Heart right ventricle (tissue), 16 donors: Measurements from ENCODE around the gene PCCB. TPM values are rescaled to one million over a fixed set of nuclear protein-coding genes. Genes with fewer than 3 reads are reported as not detected.

ENCODE experiments used
- ATAC-seq, 8 donors: fragments of 200-7000 bp; cut with Tn5 transposase; one replicate each; pipeline ENCODE4 v1.9.1; 2020; ENCODE audit warnings: mild to moderate bottlenecking in 8 of 8, moderate library complexity in 8 of 8, moderate number of reproducible peaks in 1 of 8
- DNase-seq, 2 donors: peaks; one replicate each; pipeline ENCODE4 v3.0.0-alpha.2; 2020
- H3K27ac ChIP-seq, 10 donors: fragments of 200-600 bp; sonication (generic) in 2 of 10; one replicate each; pipeline versions ENCODE4 v1.5.0 to v1.8.0; 2020 to 2022; ENCODE audit warnings: mild to moderate bottlenecking in 3 of 10
- H3K27me3 ChIP-seq, 7 donors: fragments of 200-600 bp; one replicate each; pipeline ENCODE4 v1.8.0; 2021 to 2022; ENCODE audit warnings: mild to moderate bottlenecking in 2 of 7
- H3K36me3 ChIP-seq, 9 donors: fragments of 200-600 bp; sonication (generic) in 1 of 9; one replicate each; pipeline versions ENCODE4 v1.5.0 to v1.8.0; 2020 to 2022; ENCODE audit warnings: mild to moderate bottlenecking in 2 of 9
- H3K4me1 ChIP-seq, 9 donors: fragments of 200-600 bp; sonication (generic) in 1 of 9; one replicate each; pipeline versions ENCODE4 v1.5.0 to v1.8.0; 2020 to 2022; ENCODE audit warnings: mild to moderate bottlenecking in 4 of 9
- H3K4me3 ChIP-seq, 10 donors: fragments of 200-600 bp; sonication (generic) in 2 of 10; one replicate each; pipeline versions ENCODE4 v1.5.0 to v1.8.0; 2020 to 2022; ENCODE audit warnings: mild to moderate bottlenecking in 7 of 10, moderate library complexity in 2 of 10
- H3K9me3 ChIP-seq, 11 donors: fragments of 200-600 bp in 10 of 11; sonication (generic) in 2 of 11; one replicate each; pipeline versions ENCODE4 v1.5.0 to v1.8.0; 2013 to 2022; ENCODE audit warnings: mild to moderate bottlenecking in 2 of 11, control low read depth in 1 of 11, moderate library complexity in 1 of 11
- CTCF ChIP-seq, 9 donors: fragments of 200-600 bp; sonication (generic) in 2 of 9; IDR thresholded peaks; one replicate each; pipeline versions ENCODE4 v1.5.0 to v1.8.0; 2021 to 2022; ENCODE audit warnings: antibody characterized with exemption in 9 of 9, mild to moderate bottlenecking in 5 of 9, moderate library complexity in 1 of 9
- WGBS, 2 donors: extraction: QIAGEN DNeasy Blood & Tissue Kit; methylation state at CpG; one replicate each; pipeline ENCODE4 v1.1.7; 2013; ENCODE audit warnings: inconsistent platforms in 1 of 2; 5-methylcytosine and 5-hydroxymethylcytosine counted together
- intact Hi-C, 10 donors: fragments of 100-400 bp; cut with DNase I; formaldehyde crosslinking; loops; one replicate each; pipeline versions ENCODE4 v1.11.1 to v1.14.2; 2022
- polyA plus RNA-seq, 2 donors: library from polyadenylated mRNA; stranded (reverse); fragments of 200-250 nt; gene quantifications; one replicate each; pipeline ENCODE4 v1.2.3, GENCODE V29; 2013
- total RNA-seq, 10 donors: library from RNA; stranded (reverse); fragmentation: NEBNext Ultra II Directional in 3 of 10; extraction: Animal tissue kit (Norgen Biotek cat#: 25700) in 3 of 10; gene quantifications; one replicate each; pipeline versions ENCODE4 v1.2.1 to v1.2.4, GENCODE V29; 2021 to 2023
- donor health status: Arrhythmogenic right ventricular cardiomyopathy.
- donor health status: ischemic (EF 13 %, LVEDD 7.1; RV severe dilation, severe dysfunction).
- donor health status: healthy with polysubstance abuse.
- donor health status: DM: no; HTN: yes; CAD: no.
- donor health status: DM: no; HTN: no; CAD: no.
- donor health status: ischemic (EF 25% LVEDD 6.9; RV normal size, moderate dysfunction).
- donor health status: ischemic (EF 25% LVEDD 5.7; RV mildly dilated, moderate dysfunction).
- donor health status: healthy.
- donor health status: DM: yes; HTN: yes; CAD: no.
- donor health status: Ischemic cardiomyopathy.
- donor health status: ischemic (EF 35%, LVEDD 5.7; RV mildly dilated, moderate dysfunction).
- donor health status: nonischemic (EF 11% LVEDD 7.7; RV severe dilation, severe dysfunction).
- donor health status: DM: yes; HTN: yes; CAD: no.
- donor health status: PGD.
- donor health status: ischemic (EF 29% LVEDD 5.4; RV normal size, mild dysfunction).
- donor health status: nonischemic (EF 23%, LVEDD 6.1; RV moderate dilation, normal function).

The PCCB gene
- total and polyA plus RNA-seq, 12 donors = 17.2 to 163 (median 116) TPM

DNA sequence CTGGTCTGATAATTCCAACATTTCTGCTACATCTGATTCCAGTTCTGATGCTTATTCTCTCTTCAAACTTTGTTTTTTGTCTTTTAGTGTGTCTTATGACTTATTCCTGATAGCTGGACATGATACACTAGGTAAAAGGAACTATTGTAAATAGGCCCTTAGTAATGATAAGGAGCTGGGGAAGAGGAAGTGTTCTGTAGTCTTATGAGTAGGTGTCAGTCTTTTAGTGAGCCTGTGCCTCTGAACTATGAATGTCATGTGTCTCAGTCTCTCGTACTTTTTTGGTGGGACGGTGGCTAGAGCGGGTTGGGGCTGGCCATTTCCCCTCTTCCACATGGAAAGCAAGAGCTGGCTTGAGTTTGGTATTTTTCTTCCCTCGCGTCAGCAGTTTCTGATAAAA lies 41.2 kb downstream of the PCCB start:
- H3K4me1 ChIP-seq = no peaks in the 10 kb centered on the region
- H3K9me3 ChIP-seq = no peaks in the 10 kb centered on the region
- no peaks in the 10 kb centered on the region for H3K27me3 ChIP-seq
- no peak overlapping the region for H3K4me3 ChIP-seq
- peaks cover 0 to 88% (median 9%) of the 10 kb centered on the region in 9 donors for H3K36me3 ChIP-seq
- no peak for DNase-seq
- TF ChIP-seq CTCF (IDR thresholded peaks at IDR 0.05) = no peak
- ATAC-seq = no peak
- intact Hi-C loops = no loop called here
- H3K27ac ChIP-seq = no peak overlapping the region
- 81 to 86% methylated on average over 5 of the region's 5 CpGs for WGBS, 2 donors

DNA sequence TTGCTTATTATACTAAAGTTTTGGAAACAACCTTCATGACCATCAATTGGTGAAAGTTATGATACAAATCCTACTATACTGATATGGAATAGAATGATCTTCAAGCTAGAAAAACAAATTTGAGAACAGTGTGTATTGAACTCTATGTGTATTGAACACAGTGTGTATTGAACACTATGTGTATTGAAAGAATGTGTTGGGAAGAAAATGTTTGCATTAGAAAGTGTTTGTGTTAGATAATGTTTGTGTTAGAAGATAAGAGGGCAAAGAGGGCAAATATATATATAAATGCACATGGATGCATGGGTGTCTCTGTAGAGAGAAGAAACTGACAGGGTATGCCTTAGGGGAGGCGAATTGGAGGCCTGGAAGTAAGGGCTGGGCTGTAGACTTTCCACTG lies 42.4 kb downstream of the PCCB start:
- peaks cover 0 to 88% (median 9%) of the 10 kb centered on the region in 9 donors for H3K36me3 ChIP-seq
- no peak for TF ChIP-seq CTCF (IDR thresholded peaks at IDR 0.05)
- H3K4me1 ChIP-seq = no peaks in the 10 kb centered on the region
- H3K27ac ChIP-seq = no peak overlapping the region
- WGBS, 2 donors = 97% methylated on average over 1 of the region's 1 CpG
- intact Hi-C loops = no loop called here
- no peaks in the 10 kb centered on the region for H3K9me3 ChIP-seq
- DNase-seq (no peak), ATAC-seq (no peak)
- no peak overlapping the region for H3K4me3 ChIP-seq
- no peaks in the 10 kb centered on the region for H3K27me3 ChIP-seq

DNA sequence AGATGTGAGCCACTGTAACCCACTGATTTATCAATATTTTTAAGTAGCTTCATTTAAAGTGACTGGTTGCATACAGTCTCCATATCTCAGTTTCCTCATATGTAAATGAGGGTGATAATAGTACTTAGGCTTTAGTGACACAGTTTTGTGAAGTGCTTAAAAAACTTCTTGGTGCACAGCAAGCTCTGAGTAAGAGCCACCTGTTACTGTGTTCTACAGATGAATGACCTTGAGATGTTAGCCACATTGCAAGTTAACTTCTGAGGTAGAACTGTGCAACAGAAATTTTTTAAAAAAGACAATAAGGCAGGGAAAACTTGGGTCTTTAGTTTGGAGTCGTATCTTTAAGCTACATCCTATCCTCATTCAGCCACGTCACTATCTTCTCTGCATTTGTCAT lies 43.1 kb downstream of the PCCB start:
- no peak overlapping the region for H3K27ac ChIP-seq
- no peak overlapping the region for H3K4me3 ChIP-seq
- no peaks in the 10 kb centered on the region for H3K4me1 ChIP-seq
- WGBS, 2 donors = 91 to 94% methylated on average over 2 of the region's 2 CpGs
- H3K36me3 ChIP-seq = peaks cover 0 to 88% (median 9%) of the 10 kb centered on the region in 9 donors
- ATAC-seq (no peak), DNase-seq (no peak)
- no peak for TF ChIP-seq CTCF (IDR thresholded peaks at IDR 0.05)
- no peaks in the 10 kb centered on the region for H3K27me3 ChIP-seq
- no peaks in the 10 kb centered on the region for H3K9me3 ChIP-seq
- intact Hi-C loops = no loop called here

GRCh38 chr3:136294176-136294575 lies 44.0 kb downstream of the PCCB start:
- ATAC-seq (no peak), DNase-seq (no peak)
- no peak for TF ChIP-seq CTCF (IDR thresholded peaks at IDR 0.05)
- Histone ChIP-seq H3K4me1 (no peaks in the 10 kb centered on the region), H3K9me3 (no peaks in the 10 kb centered on the region), H3K36me3 (peaks cover 0 to 89% (median 9%) of the 10 kb centered on the region in 9 donors), H3K4me3 (no peak overlapping the region), H3K27me3 (no peaks in the 10 kb centered on the region), H3K27ac (no peak overlapping the region)
- 97 to 100% methylated on average over 1 of the region's 1 CpG for WGBS, 2 donors
- intact Hi-C loops = no loop called here
